Tongue (tissue), 2 donors: ENCODE measurements around the gene STARD7. TPM values are rescaled to one million over a fixed set of nuclear protein-coding genes. Genes with fewer than 3 reads are reported as not detected.
A peak's percentile ranks its signal among the peaks of the same experiment; 100 is the strongest.
"Not testable (repeated sequence)": the region's sequence is repeated elsewhere in the genome, so short reads cannot be mapped to it uniquely, and the experiment has no call there.

ENCODE experiments used
- DNase-seq: peaks from one replicate; pipeline ENCODE4 v3.0.0-alpha.2; 2015
- total RNA-seq: library from RNA; depleted of rRNA; stranded (reverse); fragments of >200 nt; gene quantifications from one replicate; pipeline ENCODE4 v1.2.3, GENCODE V29; 2014

Gene STARD7
- total RNA-seq, 1 donor from 2014 or later, result 242 TPM

DNA sequence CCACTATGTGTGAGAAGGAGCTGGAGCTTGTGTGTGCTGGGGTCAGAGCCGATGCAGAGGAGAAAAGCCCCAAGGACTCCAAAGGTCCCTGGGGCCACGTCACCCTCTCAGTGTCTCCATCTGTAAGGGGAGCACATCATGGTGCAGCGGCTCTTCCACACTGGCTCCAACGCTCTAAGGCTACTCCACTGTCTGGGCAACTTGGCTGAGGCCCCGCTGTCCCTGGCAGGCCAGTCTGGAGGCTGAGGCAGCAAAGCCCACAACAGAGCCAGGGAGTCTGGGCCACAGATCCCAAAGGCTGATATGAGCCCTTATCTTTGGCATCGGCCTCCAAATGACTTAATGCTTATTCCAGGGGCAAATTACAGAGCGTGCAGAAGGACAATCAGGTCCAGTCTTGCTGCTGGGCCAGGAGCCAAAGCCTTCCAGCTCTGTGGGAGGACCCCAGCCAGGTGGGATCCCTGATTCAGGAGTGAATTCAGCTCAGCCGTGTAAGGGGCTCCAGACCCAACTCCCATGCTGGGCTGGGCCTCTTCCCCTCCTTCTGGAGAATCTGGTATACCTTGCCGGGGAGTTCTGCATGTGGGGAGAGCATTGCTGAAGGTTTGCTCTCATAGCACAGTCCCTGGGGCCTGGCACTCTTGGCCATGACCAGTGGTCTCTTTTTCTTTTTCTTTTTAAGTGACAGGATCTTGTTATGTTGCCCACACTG lies 61.6 kb downstream of the STARD7 start:
- DNase-seq, result no peak

DNA sequence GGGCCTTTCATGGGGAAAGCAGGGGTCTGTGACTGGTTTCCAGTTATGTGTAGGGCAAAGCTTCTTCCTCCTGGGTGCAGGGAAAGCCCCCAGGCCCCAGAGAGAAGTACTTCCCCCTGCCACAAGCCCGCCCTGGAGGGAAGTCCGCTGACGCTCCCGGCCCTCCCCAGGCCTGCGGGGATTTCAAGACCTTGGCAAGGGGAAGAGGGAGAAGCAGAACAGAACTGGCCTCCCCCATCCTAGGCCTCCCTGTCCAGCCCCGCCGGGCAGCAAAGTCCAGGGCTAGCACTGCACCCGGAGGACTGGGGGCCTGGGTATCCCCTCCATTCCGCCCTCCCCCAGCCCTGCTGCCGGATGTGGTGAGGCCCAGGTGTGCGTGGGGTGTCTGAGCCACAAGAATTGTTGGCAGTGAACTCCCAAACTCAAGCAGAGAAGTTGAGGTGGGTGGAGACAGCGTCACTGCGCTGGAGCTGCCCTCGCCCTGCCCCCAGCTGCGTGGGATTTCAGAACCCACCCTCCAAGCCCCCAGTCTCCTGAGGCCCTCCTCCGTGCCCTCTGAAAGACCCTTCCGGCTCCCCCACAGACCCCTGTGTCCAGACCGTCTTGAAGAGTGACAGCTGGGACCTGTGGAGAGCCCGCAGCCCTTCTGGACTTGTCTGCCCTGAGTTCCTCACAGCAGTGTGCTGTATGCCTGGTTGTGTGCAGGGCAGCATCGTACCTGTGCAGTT lies 62.3 kb downstream of the STARD7 start:
- peak; percentile 39 for DNase-seq

DNA sequence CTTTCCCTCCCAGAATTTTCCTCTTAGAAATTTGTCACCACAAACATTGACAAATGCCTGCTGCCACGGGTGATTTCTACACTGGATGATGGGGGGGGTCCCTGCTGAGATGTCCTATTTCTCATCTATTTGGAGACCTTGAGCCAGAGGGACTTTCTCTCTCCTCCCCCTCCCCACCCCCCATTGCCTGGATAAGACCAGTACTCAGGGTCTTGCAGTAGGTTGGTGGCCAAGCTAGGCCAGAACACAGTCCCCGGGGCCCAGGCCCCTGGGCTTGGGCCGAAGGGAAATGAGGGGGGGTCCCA lies 62.8 kb downstream of the STARD7 start:
- DNase-seq, result no peak

DNA sequence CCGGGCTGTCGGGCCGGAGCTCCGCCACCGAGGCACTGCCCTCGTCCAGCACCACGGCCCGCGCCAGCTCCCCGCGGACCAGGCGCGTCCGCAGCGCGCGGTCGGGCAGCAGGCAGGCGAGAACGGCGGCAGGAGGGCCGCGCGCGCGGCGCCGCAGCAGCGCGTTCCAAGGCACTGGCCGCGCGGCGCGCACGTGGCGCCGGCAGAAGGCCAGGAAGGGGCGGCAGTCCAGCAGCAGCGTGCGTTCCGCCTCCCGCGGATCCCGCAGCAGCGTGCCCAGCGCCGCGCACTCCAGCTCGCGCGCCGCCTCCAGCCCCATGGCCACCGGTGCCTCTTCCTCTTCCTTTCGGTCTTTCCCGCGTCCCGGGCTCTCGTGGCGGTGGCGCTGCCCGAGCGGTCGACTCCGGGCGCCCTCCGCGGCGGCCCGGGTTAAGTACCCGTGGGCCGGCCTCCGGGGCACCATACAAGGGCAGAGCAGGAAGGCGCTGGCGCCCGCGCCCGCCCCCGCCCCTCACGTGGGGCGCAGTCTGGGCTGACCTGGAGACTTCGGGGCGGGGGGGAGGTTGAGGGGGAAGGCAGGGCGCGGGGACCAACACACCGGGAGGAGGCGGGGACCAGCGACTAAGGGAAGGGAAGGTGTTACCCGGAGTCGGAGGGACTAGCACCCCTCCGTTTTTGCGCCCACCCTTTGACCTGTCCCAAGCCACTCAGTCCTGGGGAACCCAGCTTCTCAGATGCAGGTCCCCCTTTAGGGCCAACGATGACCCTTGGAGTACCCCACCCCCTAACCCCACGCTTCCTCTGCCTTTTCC lies 63.4 kb downstream of the STARD7 start, which contains the start of gene DUSP2:
Gene DUSP2, minus strand, starts transcription at position 405 of the 812 bp plus-strand sequence. Its CDS starts 86 bp downstream, at position 319.
- peak; percentile 73 for DNase-seq

DNA sequence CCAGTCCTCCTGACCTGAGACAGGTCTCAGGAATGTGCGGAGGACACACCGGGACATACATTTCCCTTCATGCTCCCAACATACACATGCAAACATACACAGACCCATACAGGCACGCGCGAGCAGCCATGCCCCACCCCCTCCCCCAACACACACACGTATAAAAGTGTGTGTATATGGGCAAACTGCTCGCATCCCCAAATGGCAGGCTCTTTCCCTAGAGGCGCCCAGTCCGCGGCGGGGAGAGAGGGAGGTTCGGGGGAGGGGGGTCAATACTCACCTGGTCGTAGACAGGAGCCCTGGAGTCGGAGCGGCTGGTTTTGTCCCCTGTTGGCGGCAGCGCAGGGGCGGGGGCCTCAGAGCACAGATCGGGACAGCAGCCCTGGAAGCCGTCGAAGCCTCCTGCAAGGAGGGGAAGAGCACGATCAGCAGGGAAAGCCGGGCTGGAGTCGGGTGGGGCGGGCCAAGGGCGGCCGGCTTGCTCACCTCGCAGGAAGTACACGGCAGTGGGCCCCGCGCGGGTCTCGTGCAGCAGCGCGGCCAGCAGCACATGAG lies 64.1 kb downstream of the STARD7 start:
- peak; percentile 50 for DNase-seq

DNA sequence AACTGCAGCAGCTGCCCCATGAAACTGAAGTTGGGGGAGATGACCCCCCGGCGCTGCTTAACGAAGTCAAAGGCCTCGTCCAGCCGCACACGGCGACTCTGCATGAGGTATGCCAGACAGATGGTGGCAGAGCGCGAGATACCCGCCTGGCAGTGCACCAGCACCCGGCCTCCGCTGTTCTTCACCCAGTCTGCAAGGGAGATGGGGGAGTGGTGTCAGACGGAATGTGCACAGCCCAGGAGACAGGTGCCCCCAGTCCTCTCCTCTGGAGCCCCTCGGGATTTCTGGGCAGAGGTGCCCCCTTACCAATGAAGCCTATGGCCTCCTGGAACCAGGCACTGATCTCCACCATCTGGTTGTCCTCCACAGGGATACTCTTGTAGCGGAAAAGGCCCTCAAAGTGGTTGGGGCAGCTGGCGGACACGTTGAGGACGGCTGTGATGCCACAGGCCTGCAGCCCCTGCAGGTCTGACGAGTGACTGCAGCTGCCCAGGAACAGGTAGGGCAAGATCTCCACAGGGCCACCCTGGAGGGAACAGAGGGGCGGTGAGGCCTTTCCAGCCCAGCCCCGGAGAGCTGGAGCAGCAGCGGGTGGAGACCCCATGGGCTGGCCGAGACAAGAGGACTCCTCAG lies 64.7 kb downstream of the STARD7 start:
- no peak for DNase-seq

DNA sequence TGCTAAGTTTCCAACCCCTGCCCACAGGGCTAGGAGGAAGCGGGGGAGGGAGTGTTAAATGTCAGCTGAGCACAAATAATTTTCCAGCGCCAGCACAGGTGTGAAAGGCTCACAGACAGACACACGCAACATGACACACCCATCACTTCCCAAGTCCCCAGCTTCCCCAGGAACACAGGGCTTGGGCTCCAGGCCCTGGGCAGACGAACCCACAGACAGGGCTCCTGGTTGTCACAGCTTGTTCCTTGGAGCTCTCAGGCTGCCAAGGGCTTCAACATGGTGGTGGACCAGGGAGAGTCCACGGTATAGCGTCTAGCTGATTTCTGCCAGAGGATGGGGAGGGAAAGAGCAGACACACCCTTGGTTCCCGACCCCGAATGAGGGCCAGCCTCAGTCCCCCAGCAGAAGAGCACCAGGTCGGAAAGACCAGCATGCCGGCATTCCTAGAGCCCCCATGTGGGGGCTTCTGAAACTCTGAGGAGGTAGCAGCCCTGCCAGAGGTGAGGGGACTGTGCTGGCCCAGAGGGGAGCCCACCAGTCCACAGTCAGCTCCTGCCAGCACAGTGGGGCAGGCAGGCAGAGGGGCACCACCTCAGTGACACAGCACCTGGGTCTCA lies 65.3 kb downstream of the STARD7 start:
- no peak for DNase-seq

DNA sequence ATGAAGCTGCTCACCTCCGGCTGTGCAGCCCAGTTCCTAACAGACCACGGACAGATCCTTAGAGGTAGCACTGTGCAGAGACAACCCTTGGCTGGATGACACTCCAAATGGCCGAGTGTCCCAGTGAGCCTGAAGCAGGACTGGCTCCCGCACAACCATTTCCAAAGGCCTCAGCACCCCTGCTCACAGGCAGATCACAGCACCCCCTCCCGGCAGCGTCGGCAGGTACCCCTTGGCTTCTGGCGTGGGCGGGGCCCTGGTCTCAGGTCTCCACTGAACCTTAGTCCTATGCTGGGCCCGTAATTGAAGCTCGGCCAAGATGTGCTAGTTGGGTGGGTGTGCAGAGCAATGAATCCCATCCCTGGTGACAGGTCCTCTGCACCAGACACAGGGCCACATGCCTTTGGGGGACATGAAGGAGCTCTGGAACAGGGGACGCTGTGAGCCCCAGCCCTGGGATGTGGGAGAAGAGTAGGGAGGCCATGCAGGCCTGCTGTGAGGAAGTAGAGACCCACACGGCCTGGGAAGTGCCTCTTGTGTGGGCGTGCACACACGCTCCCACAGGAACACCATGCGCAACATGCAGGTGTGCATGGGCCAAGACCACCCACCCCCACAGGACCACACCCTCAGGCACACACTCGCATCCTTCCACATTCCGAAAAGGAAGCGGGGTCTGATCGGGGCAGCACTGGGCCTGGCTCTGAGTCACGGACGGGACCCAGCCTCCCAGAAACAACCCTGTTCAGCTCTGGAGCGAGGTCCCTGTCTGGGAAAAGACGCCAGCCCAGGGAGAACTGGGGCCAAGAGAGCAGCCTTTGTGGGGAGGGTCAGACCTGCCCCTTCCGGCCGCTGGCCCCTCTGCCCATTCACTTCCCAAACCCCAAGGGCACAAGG lies 66.2 kb downstream of the STARD7 start:
- DNase-seq, result no peak

DNA sequence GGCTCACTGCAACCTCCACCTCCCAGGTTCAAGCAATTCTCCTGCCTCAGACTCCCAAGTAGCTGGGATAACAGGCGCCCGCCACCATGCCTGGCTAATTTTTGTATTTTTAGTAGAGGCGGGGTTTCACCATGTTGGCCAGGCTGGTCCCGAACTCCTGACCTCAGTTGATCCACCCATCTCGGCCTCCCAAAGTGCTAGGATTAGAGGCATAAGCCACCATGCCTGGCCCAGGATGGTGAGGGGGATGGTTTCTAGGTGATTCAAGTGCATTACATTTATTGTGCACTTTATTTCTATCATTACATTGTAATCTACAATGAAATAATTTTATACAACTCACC lies 67.0 kb downstream of the STARD7 start:
- DNase-seq, result not testable (repeated sequence)

DNA sequence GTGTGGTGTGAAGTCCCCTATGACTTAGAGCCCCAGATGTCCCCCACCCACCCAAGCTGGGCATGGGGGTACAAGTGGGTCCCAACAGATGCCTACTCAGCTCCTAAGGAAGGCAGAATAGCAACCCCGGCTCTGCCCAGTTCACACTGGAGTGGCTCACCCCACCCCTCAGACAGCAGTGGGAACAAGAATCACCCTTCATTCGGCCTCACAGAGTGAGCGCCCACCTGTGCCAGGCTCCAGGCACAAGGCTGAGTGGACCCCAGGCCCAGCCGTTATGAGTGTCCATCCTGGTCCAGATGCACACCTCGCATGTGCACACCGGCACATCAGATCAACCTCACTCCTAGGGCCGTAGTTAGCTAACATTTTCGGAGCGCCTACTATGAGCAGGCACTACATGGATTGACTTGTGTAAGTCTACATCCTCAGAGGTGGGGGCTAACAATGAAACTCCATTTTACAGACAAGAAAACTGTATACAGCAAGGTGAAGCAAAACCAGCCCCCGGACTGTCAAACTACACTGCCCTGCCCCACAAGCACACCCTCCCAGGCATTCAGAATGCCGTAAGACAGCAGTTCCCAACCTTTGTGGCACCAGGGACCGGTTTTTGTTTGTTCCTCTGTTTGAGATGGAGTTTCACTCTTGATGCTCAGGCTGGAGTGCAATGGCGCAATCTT lies 67.5 kb downstream of the STARD7 start:
- no peak for DNase-seq

DNA sequence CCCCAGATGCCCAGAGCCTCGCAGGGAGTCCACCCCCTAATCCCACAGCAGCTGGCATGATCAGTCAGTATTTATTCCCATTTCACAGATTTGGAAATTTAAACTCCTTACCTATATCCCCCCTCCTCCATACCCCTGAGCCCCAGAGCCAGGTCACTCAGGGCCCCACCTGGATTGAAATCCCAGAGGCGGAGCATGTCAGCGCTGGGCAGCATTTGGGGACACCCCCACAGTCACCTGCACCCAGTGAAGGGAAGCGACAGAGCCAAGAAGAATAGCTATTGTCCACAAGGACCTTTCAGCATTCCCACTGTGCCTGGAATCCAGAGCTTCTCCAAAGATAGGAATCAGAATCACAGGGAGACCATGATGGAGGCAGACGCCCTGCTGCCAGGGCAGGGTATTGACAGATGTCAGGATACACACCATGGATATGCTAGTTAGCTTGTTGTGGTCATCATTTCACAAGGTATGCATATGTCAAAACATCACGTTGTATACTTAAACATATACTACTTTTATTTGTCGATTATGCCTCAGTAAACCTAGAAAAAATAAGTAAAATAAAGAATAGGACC lies 69.4 kb downstream of the STARD7 start:
- no peak for DNase-seq

DNA sequence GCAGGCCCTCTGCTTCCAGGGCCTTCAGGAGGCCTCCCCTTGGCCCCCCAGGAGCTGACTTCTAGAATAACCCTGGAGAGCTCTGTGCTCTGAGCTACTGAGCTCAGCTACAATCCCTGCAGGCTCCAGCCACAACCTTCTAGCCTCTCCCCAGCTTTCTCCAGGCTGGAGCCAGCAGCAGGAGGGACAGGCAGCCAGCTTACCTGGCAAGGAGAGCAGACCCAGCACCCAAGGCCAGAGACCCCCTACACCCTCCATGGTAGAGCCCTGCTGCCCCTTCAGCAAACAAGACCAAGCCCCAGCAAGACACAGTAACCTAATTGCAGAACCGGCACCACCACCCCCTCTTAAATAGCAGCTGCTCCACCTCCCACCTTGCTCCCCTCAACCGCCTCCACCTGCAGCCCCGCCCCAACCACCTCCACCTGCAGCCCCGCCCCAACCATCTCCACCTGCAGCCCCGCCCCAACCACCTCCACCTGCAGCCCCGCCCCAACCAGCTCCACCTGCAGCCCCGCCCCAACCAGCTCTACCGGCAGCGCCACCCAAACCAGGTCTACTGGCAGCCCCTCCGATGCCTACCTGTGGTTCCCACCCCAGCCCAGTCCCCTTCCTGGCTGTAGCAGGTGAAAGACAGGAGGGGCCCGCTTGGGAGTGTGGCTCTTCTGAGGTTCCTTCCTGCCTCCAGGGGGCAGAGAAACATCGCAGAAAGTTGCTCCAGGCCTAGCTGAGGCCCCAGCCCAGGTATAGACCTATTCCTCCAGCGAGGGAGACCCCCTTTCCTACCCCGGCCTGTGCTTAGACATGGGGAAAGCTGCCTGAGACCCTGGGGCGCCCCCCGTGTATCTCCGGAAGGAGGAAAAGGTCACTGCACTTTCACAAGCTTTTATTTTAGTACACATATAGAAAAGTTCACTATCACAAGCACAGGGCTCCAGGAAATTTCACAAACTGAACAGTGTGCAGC lies 70.2 kb downstream of the STARD7 start, which contains the start of gene ASTL:
Gene ASTL, minus strand, starts transcription at position 324 of the 967 bp plus-strand sequence. Its CDS starts 66 bp downstream, at position 258.
- peak; percentile 74 for DNase-seq

DNA sequence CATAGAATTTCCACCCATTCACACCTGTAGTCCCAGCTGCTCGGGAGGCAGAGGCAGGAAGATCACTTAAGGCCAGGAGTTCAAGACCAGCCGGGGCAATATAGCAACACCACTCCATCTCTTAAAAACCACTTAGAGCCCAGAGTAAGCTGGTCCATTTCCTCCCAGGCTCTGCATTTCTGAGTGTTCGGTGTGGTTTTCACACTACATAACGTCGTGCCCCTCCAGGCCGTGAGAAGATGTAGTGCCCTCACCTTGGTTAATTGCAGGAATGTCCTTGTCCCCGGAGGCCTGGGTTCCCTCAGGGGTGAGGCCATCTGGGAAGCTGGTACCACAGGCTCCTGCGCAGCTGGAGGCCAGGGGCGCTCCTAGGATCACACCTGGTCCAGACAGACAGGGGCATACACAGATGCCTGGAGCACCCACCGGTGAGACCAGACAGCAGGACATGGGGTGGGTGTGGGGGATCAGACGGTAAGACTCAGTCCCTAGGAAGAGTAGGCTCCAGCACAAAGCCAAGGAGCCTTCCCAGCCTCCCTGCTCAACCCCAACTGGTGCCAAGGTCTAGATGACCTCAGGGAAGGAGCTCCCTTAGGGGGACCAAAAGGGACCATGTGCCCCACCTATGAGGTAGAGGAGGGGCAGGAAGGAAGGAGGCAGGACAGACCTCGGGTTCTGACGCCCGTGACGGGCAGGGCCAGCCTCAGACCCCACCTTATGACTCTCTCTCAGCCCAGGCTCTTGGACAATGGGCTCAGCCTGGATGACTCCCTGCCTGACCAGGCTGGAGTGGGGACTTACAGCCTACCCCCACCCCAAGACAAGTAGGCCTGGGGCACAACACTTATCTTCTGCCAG lies 71.1 kb downstream of the STARD7 start:
- DNase-seq, result no peak

DNA sequence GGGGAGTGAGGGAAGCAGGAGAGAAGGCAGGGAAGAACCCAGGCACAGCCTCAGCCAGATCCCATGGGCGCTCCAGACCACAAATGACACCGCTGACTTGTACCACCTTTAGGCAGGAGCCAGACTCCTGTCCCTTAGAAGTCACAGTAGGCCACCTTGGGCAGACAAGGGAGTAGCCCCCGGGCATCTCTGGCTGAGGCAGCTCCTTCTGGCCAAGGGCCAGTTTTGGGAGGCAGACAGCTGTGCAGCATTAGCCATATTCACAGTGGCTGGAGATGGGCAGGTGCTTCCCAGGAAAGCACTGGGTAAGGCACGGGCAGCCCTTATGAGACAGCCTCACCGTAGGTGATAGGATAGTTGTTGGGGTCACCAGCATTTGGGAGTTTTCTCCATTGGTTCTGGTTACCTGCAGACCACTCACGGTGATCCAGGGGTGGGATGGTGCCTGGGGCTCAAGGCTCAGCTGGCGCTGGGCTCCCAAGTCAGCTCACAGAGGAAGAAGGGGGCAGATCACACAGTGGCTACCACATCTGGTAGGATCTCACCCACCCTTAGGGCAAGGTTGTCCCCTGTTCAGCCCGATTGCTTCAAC lies 72.4 kb downstream of the STARD7 start:
- no peak for DNase-seq

DNA sequence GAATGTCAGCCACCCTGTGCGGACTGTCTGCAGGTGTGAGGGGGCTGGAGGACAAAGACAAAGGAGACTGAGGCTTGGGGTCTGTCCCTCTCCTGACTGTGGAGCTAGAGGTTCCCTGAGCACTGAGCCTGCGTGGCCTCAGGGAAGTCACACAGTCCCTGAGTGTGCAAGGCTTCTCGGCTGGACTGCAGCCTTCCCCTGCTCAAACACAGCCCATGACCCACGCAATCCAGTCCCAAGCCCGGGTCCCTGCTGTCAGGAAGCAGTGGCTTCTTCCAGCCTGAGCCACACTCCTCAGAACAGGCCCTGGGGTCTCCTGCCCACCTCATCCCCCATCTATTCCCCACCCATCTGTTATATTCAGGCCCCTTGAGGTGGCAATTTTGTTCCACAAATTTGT lies 73.0 kb downstream of the STARD7 start:
- no peak for DNase-seq

DNA sequence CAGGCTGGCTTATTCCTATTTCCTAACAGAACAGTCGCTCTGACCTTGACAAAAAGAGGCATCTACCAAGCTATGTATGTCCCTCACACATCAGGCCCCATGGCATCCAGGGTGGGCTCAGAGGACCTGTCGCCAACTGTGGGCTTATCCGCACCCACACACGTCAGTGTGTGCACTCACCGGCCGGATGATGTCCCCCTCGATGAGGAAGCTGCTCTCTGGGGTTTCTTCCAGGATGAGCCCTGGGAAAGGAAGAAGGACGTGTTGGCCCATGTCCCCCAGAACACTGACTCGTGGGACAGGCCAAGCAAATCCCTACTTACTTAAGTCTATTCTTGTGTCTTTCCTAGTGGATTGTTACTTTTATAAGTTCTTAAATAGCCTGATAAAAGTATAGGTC lies 73.5 kb downstream of the STARD7 start:
- no peak for DNase-seq
